Mucosa of gallbladder (tissue), 1 donor: ENCODE measurements around the gene HAGH. TPM values are rescaled to one million over a fixed set of nuclear protein-coding genes. Genes with fewer than 3 reads are reported as not detected.

Source experiments
- DNase-seq: peaks from one replicate; pipeline ENCODE4 v3.0.0-alpha.2; 2020; ENCODE audit warnings: low spot score
- total RNA-seq: library from RNA; stranded (reverse); gene quantifications from one replicate; pipeline ENCODE4 v1.2.1, GENCODE V29; 2021
- donor health status: DM: no; HTN: no; CAD: no.

HAGH gene
- total RNA-seq, 1 donor from 2014 or later, result 82.2 TPM

DNA sequence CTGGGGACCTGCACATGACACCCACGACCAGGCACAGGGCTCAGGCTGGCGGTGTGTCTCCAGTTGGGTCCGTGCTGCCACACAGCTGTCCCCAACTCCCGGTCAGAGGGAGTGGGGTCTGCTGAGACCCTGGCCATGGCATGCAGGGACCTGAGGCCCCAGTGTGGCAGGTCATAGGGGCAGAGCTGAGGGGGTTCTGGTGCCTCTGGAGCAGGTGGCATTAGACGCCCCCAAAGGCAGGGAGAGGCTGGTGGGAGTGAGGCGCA lies 39.6 kb downstream of the HAGH start:
- no peak for DNase-seq

GRCh38 chr16:1786242-1787055 lies 40.2 kb downstream of the HAGH start:
- no peak for DNase-seq

DNA sequence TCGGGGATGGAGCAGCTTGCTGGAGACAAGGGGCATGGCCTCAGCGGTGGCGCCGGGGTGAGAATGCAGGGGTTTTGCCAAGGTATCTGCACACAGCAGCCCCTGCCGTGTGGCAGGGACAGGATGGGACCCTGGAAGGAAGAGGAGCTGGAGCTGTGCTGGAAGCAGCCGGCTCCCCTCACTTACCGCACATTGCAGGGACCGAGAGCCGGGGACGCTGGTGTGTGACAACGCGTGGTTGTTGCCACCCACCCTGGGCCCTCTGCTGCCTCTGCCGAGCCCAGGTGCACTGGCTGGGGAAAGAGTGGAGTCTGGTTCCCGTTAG lies 40.8 kb downstream of the HAGH start:
- no peak for DNase-seq

DNA sequence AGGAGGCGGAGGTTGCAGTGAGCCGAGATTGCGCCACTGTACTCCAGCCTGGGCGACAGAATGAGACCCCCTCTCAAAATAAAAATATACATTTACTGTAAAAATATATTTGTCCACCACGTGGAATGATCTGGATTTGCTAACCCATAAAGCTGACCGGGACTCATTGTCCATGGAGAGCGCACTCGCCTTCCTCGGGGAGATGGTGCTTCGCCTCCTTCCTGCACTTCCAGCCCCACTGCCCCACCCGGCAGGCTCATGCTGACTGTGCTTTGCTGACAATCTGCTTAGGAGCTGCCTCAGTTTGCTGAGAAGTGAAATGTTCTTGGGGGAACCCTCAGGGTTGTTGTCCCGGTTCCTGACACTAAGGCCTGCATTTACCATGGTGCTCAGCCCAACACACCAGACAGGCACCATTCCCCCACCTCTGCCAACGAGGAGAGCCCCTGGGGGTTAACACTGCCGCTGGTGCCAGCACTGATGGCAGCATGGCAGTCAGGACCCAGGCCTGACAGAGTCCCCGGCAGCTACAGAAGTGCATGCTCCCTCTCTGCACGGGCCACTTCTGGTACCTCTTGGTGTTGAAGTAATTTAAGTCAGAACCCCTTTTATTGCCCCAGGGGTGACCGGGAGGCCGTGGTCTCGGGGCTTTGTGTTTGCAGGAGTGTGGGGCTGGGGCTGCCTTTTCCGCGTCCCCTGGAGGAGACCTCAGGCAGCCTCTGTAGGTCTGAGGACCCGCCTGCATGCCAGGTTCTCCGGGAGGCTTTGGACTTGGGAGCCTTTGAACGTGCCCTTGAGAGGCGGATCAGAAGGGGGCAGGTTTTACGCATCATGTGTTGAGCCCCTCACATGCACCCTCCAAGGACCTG lies 41.4 kb downstream of the HAGH start:
- no peak for DNase-seq

DNA sequence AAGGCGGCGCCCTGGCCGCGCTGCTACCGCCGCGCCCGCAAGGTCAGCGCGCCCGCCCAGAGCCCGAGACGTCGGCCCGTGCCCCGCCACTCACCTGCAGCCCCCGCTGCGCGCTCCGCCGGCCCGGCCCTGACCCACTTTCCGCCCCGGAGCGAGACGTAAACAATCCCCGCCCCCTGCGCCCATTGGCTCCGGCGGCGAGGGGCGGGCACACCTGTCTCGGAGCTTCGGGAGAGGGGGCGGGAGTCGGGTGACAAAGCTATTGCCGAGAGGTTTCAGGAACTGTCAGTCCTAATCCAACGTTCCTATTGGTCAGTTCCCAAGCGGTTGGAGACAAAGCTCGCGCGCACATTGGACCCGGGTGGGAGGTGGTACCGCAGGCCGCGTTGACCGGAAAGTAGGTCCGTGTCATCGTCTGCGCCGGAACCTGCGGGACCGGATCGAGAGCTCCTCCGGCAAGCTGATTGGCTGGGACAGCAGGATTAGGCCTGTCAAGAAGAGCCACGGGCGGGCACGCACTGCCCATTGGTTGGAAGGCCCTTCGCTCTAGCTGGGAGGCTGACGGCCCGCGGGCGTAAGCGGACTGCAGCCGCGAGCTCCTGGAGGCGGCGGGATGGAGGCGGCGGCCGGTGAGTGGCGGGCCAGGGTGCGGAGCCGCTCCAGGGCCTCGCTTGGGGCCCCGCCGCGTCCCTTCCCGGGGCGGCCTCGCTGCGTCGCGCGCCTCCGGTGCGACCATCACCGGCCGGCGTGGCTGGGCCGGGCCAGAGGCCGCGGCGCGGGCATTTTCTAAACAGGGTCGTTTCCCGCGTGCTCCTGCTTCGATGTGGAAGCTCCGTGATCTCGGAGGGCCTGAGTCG lies 44.0 kb downstream of the HAGH start, which contains the start of the genes NUBP2 and SPSB3:
NUBP2 (plus strand) TSS at position 553 of the 857 bp plus-strand sequence; CDS start at position 614, 61 bp downstream.
SPSB3 (minus strand) TSS at position 164 of the 857 bp plus-strand sequence. CDS start 1,088 bp downstream, outside the sequence.
- DNase-seq, result peak; percentile 100

DNA sequence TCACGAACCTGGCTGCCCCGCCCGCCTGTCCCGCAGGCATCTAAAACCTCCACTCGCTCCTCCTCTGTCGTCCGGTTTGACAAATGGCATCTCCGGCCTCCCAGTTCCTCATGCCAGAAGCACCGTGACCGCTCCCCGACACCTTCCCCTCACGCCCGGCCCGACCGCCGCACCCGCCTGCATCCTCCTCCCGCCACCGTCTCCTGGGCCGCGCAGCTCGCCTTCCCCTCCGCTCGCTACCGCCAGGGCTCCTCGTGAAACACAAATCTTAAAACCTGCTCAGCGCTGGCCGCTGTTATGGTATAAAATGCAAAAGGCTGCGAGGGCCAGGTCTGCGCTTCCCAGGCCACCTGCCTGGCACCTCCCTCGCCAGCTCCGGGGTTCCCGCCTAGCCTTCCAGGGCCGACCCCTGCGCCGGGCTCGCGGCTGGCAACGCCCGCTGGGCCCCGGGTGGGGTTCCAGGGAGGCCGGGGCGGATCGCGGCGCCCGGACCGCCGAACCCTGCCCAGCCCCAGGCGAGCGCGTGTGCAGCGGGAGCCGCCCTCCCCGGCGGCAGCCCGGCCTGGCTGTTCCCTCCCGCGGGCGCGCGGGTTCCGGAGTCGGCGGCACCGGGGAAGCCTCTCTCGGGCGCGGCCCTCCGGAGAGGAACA lies 44.7 kb downstream of the HAGH start:
- DNase-seq, result no peak

GRCh38 chr16:1781254-1781653 lies 45.4 kb downstream of the HAGH start:
- no peak for DNase-seq

DNA sequence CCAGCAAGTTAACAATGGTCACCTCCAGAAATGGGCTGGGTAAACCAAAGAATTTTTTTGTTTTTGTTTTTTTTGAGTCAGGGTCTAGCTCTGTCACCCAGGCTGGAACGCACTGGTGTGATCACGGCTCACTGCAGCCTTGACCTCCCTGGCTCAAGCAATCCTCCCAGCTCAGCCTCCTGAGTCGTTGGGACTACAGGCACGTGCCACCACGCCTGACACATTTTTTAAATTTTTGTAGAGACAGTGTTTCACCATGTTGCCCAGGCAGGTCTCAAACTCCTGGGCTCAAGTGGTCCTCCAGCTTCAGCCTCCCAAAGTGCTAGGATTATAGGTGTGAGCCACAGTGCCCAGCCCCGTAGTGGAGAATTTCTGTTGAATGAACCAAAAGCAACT lies 46.0 kb downstream of the HAGH start:
- no peak for DNase-seq

GRCh38 chr16:1779741-1780676 lies 46.6 kb downstream of the HAGH start:
- no peak for DNase-seq

DNA sequence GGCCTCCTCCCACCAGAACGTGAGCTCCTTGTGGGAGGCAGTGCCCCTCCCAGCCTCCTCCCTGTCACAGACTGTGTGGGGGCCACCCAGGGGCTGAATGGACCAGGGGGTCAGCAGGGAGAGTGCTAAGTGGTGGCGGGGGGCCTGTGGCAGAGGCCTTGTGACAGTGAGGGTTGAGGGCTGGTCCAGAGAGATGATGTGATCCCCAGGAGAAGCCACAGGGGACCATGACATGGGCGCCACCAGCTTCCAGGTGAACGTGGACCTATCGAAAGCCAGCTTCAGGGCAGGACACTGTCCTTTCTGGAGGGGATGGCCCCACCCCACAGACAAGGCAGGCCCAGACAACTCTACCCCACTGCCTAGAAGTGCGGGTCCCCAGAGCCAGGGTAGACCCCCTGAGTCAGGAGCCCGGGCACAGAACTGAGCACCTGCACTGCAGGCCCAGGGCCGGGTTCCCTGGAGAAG lies 47.4 kb downstream of the HAGH start:
- no peak for DNase-seq

DNA sequence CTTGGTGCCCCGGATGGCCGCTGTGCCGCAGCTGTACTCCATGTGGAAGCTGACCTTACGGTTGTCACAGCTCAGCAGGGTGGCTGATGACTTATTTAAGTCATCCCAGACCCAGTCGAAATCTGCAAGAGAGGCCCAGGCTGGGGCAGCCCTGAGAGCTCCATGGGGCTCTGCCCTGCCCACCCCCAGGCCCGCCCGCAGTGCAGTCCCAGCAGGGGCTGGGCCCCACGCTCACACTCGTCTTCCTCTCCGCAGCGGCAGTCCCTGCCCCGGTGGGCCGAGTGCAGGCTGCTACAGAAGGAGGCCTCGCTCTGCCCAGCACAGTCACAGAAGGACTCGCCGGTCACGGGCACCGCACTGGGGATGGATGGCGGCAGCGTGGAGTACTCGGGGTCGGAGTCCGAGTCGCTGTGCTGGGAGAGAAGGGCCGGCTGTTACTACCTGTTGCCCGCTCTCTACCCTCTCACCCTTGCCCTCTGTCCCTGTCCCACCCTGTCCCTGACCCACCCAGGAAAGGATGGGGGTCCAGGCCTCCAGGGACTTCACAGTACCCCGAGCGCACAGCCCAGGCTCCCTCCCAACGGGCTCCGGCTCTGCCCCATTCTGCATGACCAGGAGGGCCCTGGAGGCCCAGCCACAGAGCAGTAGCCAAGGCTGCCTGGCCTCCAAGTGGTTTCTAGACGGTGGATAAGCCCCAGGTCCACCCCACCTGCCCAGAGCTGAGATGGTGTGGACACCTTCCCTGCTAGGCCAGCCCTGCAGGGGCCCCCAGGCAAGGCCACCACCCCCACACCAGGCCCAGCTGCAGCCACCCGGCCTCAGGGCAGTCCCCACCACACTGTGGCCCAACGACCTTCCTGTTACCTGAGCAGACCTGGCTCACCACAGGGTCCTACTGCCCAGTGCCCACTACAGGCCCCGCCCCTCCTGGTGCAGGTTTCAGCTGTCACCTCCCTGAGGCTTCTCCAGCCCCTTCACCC lies 48.1 kb downstream of the HAGH start:
- no peak for DNase-seq

- DNase-seq, result no peak
These were observed 49.0 kb downstream of the HAGH start for GRCh38 chr16:1777375-1778199.

GRCh38 chr16:1776991-1777374 lies 49.6 kb downstream of the HAGH start:
- DNase-seq, result no peak

DNA sequence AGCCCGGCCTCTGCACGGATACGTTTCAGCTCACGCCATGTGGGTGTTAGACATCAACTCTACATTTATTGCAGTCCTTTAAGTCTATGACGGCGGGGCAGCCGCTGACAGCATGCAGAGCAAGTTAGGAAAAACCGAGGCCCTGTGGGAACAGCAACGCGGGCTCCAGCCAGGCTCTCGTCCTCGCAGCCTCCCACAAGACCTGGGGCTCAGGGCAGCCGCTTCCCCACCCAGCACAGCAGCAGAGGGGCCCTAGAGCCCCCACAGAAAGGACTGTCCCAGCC lies 50.0 kb downstream of the HAGH start:
- DNase-seq, result no peak

DNA sequence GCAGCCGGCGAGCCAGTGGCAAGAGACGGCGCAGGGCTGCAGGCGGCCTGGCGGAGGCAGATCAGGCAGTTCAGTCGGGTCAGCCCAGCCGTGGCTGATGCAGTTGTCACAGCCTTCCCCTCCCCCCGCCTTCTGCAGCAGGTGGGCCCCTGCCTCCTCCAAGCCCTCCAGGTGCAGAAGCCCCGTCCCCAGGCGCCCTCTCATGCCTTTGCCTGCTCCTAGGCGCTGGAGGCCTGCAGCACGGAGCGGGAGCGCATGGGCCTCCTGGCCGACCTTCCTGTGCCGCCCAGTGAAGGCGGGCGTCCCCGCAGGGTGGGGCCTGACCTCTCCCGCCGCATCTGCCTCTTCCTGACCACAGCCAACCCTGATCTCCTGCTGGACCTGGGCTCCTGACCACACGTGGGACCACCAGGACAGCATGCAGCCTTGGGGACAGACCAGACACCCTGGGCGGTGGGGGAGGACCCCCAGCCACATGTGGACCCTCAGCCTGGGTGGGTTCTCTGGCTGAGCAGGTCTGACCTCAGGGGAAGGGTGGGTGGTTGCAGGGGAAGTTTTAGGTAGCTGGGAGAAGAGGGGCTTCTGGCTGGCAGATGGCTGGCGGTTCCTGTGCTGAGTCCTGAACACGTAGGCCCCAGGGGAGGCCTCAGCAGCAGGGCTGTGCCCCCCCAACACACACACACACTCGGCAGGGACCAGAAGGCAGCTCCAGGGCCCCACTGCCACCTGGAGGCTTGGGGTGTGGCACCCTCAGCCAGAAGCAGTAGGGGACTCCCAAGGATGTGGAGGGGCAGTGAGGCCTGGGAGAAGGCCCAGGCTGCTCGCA lies 50.6 kb downstream of the HAGH start:
- no peak for DNase-seq

DNA sequence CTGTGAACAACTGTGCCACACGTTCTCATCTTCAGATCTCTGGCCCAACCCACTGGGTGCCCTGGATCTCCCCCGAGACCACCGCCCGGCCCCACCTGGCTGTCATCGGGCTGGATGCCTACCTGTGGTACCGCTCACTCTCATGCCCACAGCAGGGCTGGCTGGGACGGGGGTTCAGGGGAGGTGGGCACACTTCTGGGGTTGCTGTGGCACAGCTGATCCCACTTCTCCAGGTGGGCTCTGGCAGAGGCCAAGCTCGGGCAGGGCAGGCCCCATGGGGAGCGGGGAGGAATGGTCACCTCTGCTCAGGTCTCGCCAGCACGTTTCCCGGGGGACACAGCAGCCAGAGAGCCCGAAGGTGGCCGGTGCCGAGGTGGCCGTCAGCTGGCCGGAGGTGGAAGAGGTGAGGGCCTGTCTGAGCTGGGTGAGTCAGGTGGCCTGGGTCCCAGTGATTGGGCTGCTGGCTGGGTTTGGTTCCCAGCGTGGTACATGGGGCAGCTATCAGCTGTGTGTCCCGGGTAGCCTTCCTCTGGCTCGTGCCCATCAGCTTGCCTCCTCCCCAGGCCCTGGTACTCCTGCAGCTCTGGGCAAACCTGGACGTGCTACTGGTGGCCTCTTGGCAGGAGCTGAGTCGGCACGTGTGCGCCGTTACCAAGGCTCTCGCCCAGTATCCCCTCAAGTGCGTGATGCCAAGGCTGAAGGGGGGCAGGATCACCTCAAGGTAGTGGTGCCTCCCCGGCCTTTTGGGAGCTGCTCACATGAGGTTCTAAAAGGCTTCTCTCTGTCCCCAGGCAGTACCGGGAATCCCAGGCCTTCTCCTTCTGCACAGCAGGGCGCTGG lies 51.4 kb downstream of the HAGH start:
- DNase-seq, result no peak

DNA sequence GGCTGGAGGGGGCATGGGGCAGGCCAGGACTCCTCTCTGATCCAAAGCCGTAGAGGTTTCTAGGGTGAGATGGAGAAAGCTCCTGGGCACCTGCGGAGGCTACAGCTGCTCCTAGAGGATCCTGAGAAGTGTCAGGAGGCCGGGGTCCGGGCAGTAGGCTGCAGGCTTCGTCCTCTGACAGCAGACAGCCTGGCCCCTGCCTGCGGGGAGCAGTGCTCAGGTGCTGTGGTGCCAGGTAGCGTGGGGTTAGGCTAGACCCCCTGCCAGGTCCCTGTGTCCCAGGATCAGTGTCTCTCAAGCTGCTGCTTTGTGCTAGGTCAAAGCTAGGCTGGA lies 52.2 kb downstream of the HAGH start:
- no peak for DNase-seq
